Gastrocnemius medialis (tissue), 4 donors: Measurements from ENCODE around the gene CHTF18. TPM values are rescaled to one million over a fixed set of nuclear protein-coding genes. Genes with fewer than 3 reads are reported as not detected.

Experiments
- ATAC-seq, 2 donors: fragments of 150-250 bp; one replicate each; pipeline ENCODE4 v1.9.1; 2016
- DNase-seq, 2 donors: peaks; one replicate each; pipeline ENCODE4 v3.0.0-alpha.2; 2019
- H3K27ac ChIP-seq, 4 donors: fragments of 200-600 bp; sonication (generic); 1 replicate in 1 of 4; 2 replicates in 3 of 4; pipeline ENCODE4 v1.5.1; 2016 to 2018; ENCODE audit warnings: mild to moderate bottlenecking in 2 of 4, moderate library complexity in 1 of 4
- H3K27me3 ChIP-seq, 3 donors: fragments of 200-600 bp; sonication (generic) in 2 of 3; 1 replicate in 1 of 3; 2 replicates in 2 of 3; pipeline versions ENCODE4 v1.5.1 to v1.6.0; 2016 to 2019; ENCODE audit warnings: mild to moderate bottlenecking in 1 of 3, moderate library complexity in 1 of 3
- H3K36me3 ChIP-seq, 2 donors: fragments of 200-600 bp; sonication (generic) in 1 of 2; one replicate each; pipeline ENCODE4 v1.5.1; 2017 to 2018
- H3K4me1 ChIP-seq, 2 donors: fragments of 200-600 bp; sonication (generic) in 1 of 2; one replicate each; pipeline ENCODE4 v1.5.1; 2016 to 2017; ENCODE audit warnings: mild to moderate bottlenecking in 2 of 2
- H3K4me3 ChIP-seq, 4 donors: fragments of 200-600 bp; sonication (generic) in 3 of 4; 1 replicate in 1 of 4; 2 replicates in 3 of 4; pipeline ENCODE4 v1.5.1; 2016 to 2019; ENCODE audit warnings: mild to moderate bottlenecking in 2 of 4
- H3K9me3 ChIP-seq, 3 donors: fragments of 200-600 bp; sonication (generic) in 2 of 3; 1 replicate in 1 of 3; 2 replicates in 2 of 3; pipeline ENCODE4 v1.5.1; 2016 to 2019
- CTCF ChIP-seq, 5 experiments: fragments of 450-650 bp in 3 of 5; fragments of 200-600 bp in 2 of 5; sonication (generic) in 2 of 5; IDR thresholded peaks in 4 of 5; conservative IDR thresholded peaks in 1 of 5; 1 replicate in 4 of 5; 2 replicates in 1 of 5; pipeline ENCODE4 v1.5.1; 2016 to 2019; ENCODE audit warnings: antibody characterized with exemption in 5 of 5, mild to moderate bottlenecking in 3 of 5, moderate library complexity in 3 of 5
- POLR2A ChIP-seq, 2 donors: fragments of 450-650 bp; IDR thresholded peaks; one replicate each; pipeline ENCODE4 v1.6.1; 2017; ENCODE audit warnings: antibody characterized with exemption in 2 of 2, mild to moderate bottlenecking in 2 of 2, moderate library complexity in 2 of 2
- in situ Hi-C, 4 donors: fragments of 200-750 bp; cut with MboI; loops; one replicate each; pipeline versions ENCODE4 v1.15.0 to v1.8.0; 2017; ENCODE audit warnings: low sequenced_read_pairs in 4 of 4
- intact Hi-C: fragments of 100-400 bp; cut with DNase I; formaldehyde crosslinking; loops from one replicate; pipeline ENCODE4 v1.15.1; 2023; ENCODE audit warnings: low total_unique reads
- total RNA-seq, 4 donors: library from RNA; depleted of rRNA; stranded (reverse); fragments of >200 nt; gene quantifications; one replicate each; pipeline versions ENCODE4 v1.1.0 to v1.2.3, GENCODE V29; 2016

Gene CHTF18
- total RNA-seq, 4 donors from 2014 or later: 0.44 to 5.8 (median 3.1) TPM

GRCh38 chr16:769184-769784, 19.1 kb upstream of the CHTF18 start:
- H3K4me1 ChIP-seq: no peaks in the 10 kb centered on the region
- no peaks in the 10 kb centered on the region for H3K36me3 ChIP-seq
- in situ Hi-C loops: no loop called here
- no peak for TF ChIP-seq CTCF (IDR thresholded peaks at IDR 0.05 in 4 of 5, conservative IDR thresholded peaks at IDR 0.05 in 1 of 5)
- no peak for TF ChIP-seq POLR2A (IDR thresholded peaks at IDR 0.05)
- DNase-seq (no peak), ATAC-seq (no peak)
- H3K4me3 ChIP-seq: no peak overlapping the region
- intact Hi-C loops: no loop called here
- no peak overlapping the region for H3K27ac ChIP-seq
- no peaks in the 10 kb centered on the region for H3K9me3 ChIP-seq
- H3K27me3 ChIP-seq: peaks cover 0 to 20% (median 6%) of the 10 kb centered on the region in 3 donors

GRCh38 chr16:769934-770333, 18.5 kb upstream of the CHTF18 start:
- Histone ChIP-seq H3K4me3 (no peak overlapping the region), H3K27ac (no peak overlapping the region), H3K9me3 (no peaks in the 10 kb centered on the region), H3K36me3 (no peaks in the 10 kb centered on the region), H3K27me3 (peaks cover 0 to 14% (median 6%) of the 10 kb centered on the region in 3 donors), H3K4me1 (no peaks in the 10 kb centered on the region)
- ATAC-seq (no peak), DNase-seq (no peak)
- in situ Hi-C loops: no loop called here
- no peak for TF ChIP-seq CTCF (IDR thresholded peaks at IDR 0.05 in 4 of 5, conservative IDR thresholded peaks at IDR 0.05 in 1 of 5)
- no peak for TF ChIP-seq POLR2A (IDR thresholded peaks at IDR 0.05)
- intact Hi-C loops: no loop called here

- in situ Hi-C loops (no loop called here), intact Hi-C loops (no loop called here)
- Histone ChIP-seq H3K4me3 (no peak overlapping the region), H3K27me3 (peaks cover 0 to 9% (median 6%) of the 10 kb centered on the region in 3 donors), H3K27ac (no peak overlapping the region), H3K36me3 (no peaks in the 10 kb centered on the region), H3K9me3 (no peaks in the 10 kb centered on the region), H3K4me1 (no peaks in the 10 kb centered on the region)
- ATAC-seq: no peak
- no peak for DNase-seq
- TF ChIP-seq POLR2A (IDR thresholded peaks at IDR 0.05) (no peak), CTCF (IDR thresholded peaks at IDR 0.05 in 4 of 5, conservative IDR thresholded peaks at IDR 0.05 in 1 of 5) (no peak)
Observed at GRCh38 chr16:770411-770810, 18.0 kb upstream of the CHTF18 start.

- ATAC-seq: no peak
- no peak for DNase-seq
- intact Hi-C loops: no loop called here
- no peak overlapping the region for H3K4me3 ChIP-seq
- in situ Hi-C loops: no loop called here
- no peaks in the 10 kb centered on the region for H3K9me3 ChIP-seq
- H3K36me3 ChIP-seq: no peaks in the 10 kb centered on the region
- H3K4me1 ChIP-seq: no peaks in the 10 kb centered on the region
- H3K27ac ChIP-seq: no peak overlapping the region
- TF ChIP-seq POLR2A (IDR thresholded peaks at IDR 0.05): no peak
- TF ChIP-seq CTCF (IDR thresholded peaks at IDR 0.05 in 4 of 5, conservative IDR thresholded peaks at IDR 0.05 in 1 of 5): no peak
- H3K27me3 ChIP-seq: peaks cover 1 to 19% (median 6%) of the 10 kb centered on the region in 3 donors
Observed at GRCh38 chr16:772959-773358, 15.5 kb upstream of the CHTF18 start.
